HG02870 (cell line): ENCODE data around the gene PSG2.
"Not testable (repeated sequence)": the region's sequence is repeated elsewhere in the genome, so short reads cannot be mapped to it uniquely, and the experiment has no call there.

Source experiments
- ATAC-seq: cut with Tn5 transposase; IDR thresholded peaks from one replicate; pipeline ENCODE4 v1.9.1; 2021; ENCODE audit warnings: mild to moderate bottlenecking, moderate library complexity; ENCODE audit not compliant: unreplicated experiment

Gene PSG2

GRCh38 chr19:43082601-43083000, at the start of gene PSG2:
Gene PSG2, minus strand, starts transcription at chr19:43082701. Its CDS starts 132 bp downstream, at chr19:43082569.
- not testable (repeated sequence) for ATAC-seq

GRCh38 chr19:43131281-43131842, 48.9 kb upstream of the PSG2 start:
- ATAC-seq: not testable (repeated sequence)

GRCh38 chr19:43129197-43129596, 46.7 kb upstream of the PSG2 start:
- not testable (repeated sequence) for ATAC-seq

DNA sequence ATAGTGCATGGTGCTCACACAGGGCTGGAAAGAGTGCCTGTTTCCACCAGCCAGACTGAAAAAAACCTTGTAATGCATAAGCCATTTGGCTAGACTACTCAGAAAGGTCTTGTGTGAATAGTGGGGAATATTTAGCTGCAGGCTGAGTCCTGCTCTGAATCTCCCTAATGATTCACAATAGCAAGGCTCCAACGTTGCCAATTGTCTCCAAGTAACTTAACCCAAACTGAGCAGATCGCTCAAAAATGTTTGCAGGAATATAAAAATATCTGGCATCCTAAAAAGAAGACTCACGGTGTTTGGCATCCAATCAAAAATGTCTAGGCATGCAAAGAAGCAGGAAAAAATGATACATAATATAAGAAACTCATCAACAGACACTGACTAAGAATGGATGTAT, 44.8 kb upstream of the PSG2 start:
- not testable (repeated sequence) for ATAC-seq

GRCh38 chr19:43126720-43127119, 44.2 kb upstream of the PSG2 start:
- ATAC-seq: no peak

- ATAC-seq: no peak
Measured at GRCh38 chr19:43124360-43124759, 41.9 kb upstream of the PSG2 start.

DNA sequence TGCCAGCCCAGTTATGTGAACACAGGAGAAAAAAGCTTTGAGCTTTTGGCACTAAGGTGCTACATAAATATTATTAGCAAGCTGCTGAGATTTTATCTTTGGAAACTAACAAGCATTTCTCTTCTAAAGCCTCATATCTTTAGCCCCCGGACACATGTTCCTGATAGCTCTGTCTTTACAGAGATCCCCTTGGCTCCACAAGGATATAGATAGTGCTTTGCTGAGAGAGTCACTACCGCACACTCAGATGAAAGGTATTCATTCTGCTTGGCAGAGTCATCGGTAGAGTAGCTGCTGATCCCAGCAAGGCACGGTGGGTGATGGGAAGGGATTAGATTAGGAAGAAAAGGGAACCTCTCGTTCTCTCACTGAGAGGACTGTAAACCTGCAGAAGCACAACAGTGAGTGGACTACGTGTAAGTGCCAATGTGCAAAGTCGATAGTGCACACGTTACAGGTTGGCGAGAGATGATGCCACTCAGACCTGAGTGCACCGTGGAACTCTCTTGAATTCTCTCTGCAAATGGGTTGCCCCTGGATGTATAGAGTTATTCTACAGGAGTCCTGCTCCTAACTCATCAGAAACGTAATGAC, 38.0 kb upstream of the PSG2 start:
- not testable (repeated sequence) for ATAC-seq

DNA sequence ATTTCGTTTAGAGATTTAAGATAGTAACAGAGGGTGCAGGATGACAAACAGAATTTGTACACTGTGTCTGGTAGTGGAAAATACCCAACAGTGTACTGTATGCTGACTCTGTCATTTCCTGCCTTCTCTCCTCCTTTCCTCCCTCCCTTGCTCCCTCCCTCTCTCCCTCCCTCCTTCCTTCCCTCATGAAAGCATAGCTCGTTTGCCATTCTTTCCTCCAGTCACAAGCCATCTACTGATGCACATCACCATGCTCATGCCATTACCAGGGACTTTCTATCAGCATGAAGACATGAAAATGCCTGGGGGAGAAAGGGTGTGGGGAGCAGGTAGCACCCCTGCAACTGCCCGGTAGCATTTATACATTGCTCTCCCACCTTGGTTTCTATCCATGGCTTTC, 37.0 kb upstream of the PSG2 start:
- ATAC-seq: not testable (repeated sequence)

DNA sequence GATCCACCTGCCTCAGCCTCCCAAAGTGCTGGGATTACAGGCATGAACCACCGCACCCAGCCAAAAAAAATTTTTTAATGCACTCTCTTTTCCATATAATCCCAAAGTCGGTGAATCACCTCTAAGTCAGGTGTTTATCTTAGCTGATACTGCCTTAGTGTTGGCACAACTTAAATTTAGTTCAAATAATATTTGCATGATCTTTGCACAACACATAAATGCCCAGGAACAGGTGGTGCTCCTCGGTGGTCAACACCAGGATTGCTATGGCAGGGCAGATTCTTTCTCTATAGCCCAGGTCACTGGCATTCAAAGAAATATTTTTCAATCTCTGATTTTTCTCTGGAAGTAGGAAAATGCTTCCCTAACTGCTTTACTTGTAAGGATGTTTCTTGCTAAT, 33.9 kb upstream of the PSG2 start:
- not testable (repeated sequence) for ATAC-seq

DNA sequence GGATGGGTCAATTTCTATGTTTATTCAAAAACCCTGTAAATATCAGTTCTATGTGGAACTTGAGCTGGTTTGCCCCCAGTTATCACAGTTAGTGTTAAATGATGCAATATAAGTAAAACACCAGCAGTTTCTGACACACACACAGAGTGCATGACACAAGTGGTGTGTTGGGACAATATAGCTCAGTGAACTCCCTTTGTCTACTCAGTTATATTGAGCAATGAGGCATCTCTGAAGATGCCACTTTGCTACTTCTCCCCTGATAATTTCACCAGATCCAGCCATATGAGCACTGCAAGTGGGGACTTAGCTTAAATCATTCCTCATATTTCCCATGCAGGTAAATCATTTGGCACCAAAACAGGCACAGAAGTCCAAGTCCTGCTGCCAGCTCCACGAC, 33.0 kb upstream of the PSG2 start:
- not testable (repeated sequence) for ATAC-seq

GRCh38 chr19:43115064-43115463, 32.6 kb upstream of the PSG2 start:
- not testable (repeated sequence) for ATAC-seq

DNA sequence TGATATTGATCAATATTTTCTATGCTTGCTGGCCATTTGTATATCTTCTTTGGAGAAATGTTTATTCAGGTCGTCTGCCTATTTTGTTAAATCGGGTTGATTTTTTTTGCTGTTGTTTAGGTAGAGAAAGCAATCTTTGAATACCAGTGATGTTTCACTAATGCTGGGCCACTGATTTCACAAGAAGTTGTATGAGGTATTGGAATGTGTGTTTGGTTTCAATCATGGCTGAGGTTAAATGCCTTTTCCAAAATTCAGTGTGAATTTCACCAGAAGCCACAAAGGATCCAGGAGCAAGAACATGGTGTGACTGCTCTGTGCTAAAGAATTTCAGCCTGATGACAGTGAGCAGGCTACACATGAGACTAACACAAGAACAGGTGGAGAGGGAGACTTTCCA, 32.1 kb upstream of the PSG2 start:
- not testable (repeated sequence) for ATAC-seq

DNA sequence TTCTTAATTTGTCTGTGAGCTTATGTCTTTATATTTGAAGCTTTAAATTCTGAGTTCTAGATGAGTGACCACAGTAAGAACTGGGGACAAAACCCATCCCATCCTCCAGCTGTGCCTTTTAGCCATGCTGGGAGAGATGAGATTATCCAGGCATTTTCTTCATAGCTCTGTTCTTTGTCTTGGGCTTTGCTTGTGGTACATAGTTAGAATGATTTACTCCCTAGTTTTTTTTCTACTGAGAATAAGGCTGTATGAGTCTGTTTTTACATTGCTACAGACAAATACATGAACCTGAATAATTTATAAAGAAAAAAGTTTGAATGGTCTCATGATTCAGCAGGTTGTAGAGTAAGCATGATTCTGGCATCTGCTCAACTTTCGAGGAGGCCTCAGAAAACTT, 24.9 kb upstream of the PSG2 start:
- not testable (repeated sequence) for ATAC-seq

DNA sequence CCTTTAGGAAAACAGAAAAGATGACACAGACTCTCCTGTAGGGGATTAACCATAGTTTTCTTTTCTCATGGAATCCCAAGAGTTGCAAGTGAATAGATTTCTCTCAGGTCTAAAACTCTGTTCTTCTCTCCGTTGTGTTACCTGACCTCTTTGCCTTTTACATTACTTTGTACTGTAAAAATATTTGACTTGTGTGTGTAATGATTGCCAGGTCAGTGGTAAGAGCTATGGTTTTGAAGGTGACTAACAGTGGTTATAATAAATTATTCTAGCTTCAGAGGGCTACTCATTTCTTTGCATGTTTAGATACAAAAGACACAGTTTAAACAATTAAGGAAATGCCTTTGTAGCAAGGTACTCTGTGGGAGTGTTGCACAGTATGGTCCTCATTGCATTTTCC, 23.0 kb upstream of the PSG2 start:
- ATAC-seq: no peak

GRCh38 chr19:43104215-43104850, 21.8 kb upstream of the PSG2 start:
- ATAC-seq: not testable (repeated sequence)

GRCh38 chr19:43101950-43102349, 19.4 kb upstream of the PSG2 start:
- no peak for ATAC-seq

DNA sequence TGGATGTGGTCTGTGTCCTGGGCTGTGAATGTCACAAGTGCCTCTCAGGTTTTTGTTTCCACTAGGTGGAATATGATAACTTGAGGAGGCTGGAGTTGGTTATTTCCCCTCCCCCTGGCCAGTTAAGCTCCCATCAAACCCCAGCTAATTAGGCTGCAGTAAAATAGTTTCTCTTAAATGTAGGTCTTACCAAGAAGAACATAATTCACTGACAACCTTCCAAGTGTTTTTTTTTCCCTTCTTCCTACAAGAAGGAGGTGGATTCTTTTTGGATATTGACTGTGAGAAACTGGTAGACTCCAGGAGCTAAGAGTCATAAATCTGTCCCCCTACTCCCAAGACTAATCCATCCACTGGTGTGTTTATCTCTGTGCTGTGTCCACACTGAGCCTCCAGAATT, 15.9 kb upstream of the PSG2 start:
- ATAC-seq: not testable (repeated sequence)

- ATAC-seq: not testable (repeated sequence)
Measured at GRCh38 chr19:43087702-43088340, 5.3 kb upstream of the PSG2 start.

DNA sequence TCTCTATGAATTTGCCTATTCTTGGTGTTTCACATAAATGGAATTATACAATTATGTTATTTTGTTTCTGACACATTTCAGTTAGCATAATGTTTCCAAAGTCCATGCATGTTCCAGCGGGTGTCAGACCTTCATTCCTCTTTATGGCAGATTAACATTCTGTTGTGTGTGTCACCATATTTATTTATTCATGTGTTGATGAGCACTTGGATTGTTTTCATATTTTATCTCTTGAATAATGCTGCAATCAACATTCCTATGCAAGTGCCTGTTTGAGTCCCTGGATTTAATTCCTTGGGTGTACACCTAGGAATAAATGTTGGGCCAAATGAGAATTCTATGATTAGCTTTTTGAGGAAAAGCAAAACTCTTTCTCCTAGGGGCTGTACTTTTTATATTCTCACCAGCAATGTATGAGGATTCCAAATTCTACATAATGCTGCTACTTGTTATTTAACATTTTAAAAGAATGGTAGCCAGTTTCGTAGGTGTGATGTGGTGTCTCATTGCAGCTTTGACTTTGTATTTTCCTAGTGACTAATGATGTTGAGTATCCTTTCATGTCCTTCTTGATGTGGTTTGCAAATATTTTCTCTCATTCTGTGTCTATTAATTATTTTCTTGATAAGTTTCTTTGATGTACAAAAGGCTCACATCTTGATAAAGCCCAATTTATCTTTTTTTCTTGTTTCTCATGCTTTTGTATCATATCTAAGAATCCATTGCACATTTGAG, 3.5 kb upstream of the PSG2 start:
- not testable (repeated sequence) for ATAC-seq

GRCh38 chr19:43084196-43084832, 1.8 kb upstream of the PSG2 start:
- ATAC-seq: not testable (repeated sequence)

DNA sequence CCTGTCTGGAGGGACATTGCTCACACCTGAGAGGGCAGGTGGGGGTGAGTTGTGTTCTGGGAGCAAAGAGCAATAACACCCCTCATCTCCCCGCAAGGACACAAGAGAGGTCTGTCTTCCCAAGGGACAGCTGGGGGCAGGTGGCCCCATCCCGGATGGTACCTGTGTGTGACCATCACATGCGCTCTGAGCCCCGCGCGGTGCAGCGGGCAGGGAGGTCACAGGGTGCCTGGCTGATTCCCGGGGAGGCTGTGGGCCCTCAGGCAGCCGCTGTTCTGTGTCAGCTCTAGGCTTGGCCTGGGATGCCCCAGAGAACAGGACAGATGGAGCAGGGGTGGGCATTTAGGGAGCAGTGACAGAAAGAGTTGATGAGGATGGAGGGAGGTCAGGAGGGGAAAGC, 1.2 kb upstream of the PSG2 start:
- not testable (repeated sequence) for ATAC-seq
